Neural progenitor cell (in vitro differentiated cells): ENCODE results near the gene PRLHR.

ENCODE experiments used
- EZH2 ChIP-seq: fragments of 200-600 bp; sonication (generic); IDR thresholded peaks from 2 replicates; pipeline ENCODE4 v1.6.1; 2017; ENCODE audit warnings: antibody characterized with exemption, mild to moderate bottlenecking, moderate library complexity
- TF ChIP-seq, protein P1 (sequence below): fragments of 200-600 bp; sonication (generic); IDR thresholded peaks from 2 replicates; pipeline ENCODE4 v1.5.1; 2017; ENCODE audit warnings: antibody characterized with exemption, mild to moderate bottlenecking

DNA sequence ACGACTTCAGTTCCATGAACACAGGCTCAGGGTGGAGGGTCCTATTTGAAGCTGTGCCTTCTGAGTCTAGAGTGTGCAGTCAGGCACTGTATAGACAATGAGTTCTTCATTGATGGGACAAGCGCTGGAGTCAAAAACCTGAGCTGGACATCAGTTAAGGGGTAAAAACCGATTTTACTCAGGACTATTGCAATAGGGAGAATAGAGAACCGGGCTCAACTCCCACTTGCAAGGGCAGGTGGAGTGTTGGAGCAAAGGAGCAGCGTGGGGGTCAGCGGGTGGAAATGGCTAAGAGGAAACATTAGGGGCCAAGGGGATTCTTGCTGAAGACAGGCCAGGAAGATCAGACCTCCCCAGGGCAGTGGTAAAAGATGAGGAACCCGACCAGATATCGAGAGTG is 28.5 kb downstream of the PRLHR start:
- TF ChIP-seq, protein P1, sequence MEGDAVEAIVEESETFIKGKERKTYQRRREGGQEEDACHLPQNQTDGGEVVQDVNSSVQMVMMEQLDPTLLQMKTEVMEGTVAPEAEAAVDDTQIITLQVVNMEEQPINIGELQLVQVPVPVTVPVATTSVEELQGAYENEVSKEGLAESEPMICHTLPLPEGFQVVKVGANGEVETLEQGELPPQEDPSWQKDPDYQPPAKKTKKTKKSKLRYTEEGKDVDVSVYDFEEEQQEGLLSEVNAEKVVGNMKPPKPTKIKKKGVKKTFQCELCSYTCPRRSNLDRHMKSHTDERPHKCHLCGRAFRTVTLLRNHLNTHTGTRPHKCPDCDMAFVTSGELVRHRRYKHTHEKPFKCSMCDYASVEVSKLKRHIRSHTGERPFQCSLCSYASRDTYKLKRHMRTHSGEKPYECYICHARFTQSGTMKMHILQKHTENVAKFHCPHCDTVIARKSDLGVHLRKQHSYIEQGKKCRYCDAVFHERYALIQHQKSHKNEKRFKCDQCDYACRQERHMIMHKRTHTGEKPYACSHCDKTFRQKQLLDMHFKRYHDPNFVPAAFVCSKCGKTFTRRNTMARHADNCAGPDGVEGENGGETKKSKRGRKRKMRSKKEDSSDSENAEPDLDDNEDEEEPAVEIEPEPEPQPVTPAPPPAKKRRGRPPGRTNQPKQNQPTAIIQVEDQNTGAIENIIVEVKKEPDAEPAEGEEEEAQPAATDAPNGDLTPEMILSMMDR: no peak
- no peak for TF ChIP-seq EZH2
